K562 (cell line): ENCODE results near the gene CSNK2A1. TPM values are rescaled to one million over a fixed set of nuclear protein-coding genes. Genes with fewer than 3 reads are reported as not detected.

ENCODE experiments used
- AFF1 ChIP-seq, 2 experiments: fragments of 450-650 bp; IDR thresholded peaks; 2 replicates each; pipeline ENCODE4 v1.6.1; 2018; ENCODE audit warnings: mild to moderate bottlenecking in 2 of 2, low read depth in 1 of 2; ENCODE audit not compliant: partially characterized antibody in 2 of 2
- GMEB1 ChIP-seq: fragments of 250-450 bp; sonication (Bioruptor Pico); IDR thresholded peaks from 2 replicates; pipeline ENCODE4 v1.4.0; 2020; ENCODE audit warnings: mild to moderate bottlenecking
- ILK ChIP-seq: fragments of 450-650 bp; IDR thresholded peaks from 2 replicates; pipeline ENCODE4 v1.6.1; 2016; ENCODE audit warnings: missing genetic modification characterization, low read depth, mild to moderate bottlenecking, missing compliant biosample characterization, moderate library complexity, borderline replicate concordance
- MNT ChIP-seq, 2 experiments: fragments of 450-650 bp; conservative IDR thresholded peaks; 2 replicates each; pipeline ENCODE4 v1.6.1; 2017; ENCODE audit warnings: mild to moderate bottlenecking in 2 of 2, moderate library complexity in 2 of 2
- NEUROD1 ChIP-seq: fragments of 150-350 bp; IDR thresholded peaks from 2 replicates; pipeline ENCODE4 v1.6.1; 2014; ENCODE audit warnings: borderline replicate concordance, low read length, low read depth; ENCODE audit not compliant: partially characterized antibody
- NFRKB ChIP-seq: fragments of 450-650 bp; IDR thresholded peaks from 2 replicates; pipeline ENCODE4 v1.6.1; 2016; ENCODE audit warnings: low read depth
- NRF1 ChIP-seq, 2 experiments: fragments of 450-650 bp; IDR thresholded peaks in 1 of 2; conservative IDR thresholded peaks in 1 of 2; 2 replicates each; pipeline ENCODE4 v1.6.1; 2014; ENCODE audit warnings: mild to moderate bottlenecking in 2 of 2
- ZNF263 ChIP-seq: sonication (generic); formaldehyde crosslinking; IDR thresholded peaks from 2 replicates; pipeline ENCODE4 v1.8.0; 2022; ENCODE audit warnings: mild to moderate bottlenecking, missing genetic modification reagents, borderline replicate concordance
- polyA plus RNA-seq, 8 experiments: library from polyadenylated mRNA; depleted of rRNA in 4 of 8; stranded (reverse) in 5 of 8; unstranded in 3 of 8; fragments of >200 nt; fragmentation: Nextera tagmentation in 2 of 8; fragmentation: Illumina TruSeq in 1 of 8; extraction: Ambion mirVana in 2 of 8; extraction: Trizol in 1 of 8; gene quantifications; 2 replicates each; pipeline versions ENCODE4 v1.2.1 to v1.2.3, GENCODE V29; 2011 to 2014; ENCODE audit warnings: inconsistent platforms in 1 of 8, missing spikeins in 1 of 8
- total RNA-seq, 7 experiments: library from RNA; depleted of rRNA in 6 of 7; stranded (reverse); fragments of >200 nt in 6 of 7; fragmentation: Illumina TruSeq in 2 of 7; extraction: Trizol in 2 of 7; gene quantifications; 2 replicates each; pipeline versions ENCODE4 v1.2.1 to v1.2.3, GENCODE V29; 2011 to 2021; ENCODE audit warnings: low replicate concordance in 1 of 7
- TF ChIP-seq, protein P1 (sequence below): fragments of 450-650 bp; IDR thresholded peaks from 2 replicates; pipeline ENCODE4 v1.6.1; 2017; ENCODE audit warnings: antibody characterized with exemption, mild to moderate bottlenecking
- TF ChIP-seq, protein P2 (sequence below), 2 experiments: fragments of 250-450 bp in 1 of 2; fragments of 450-650 bp in 1 of 2; sonication (Bioruptor Pico) in 1 of 2; IDR thresholded peaks; 2 replicates each; pipeline versions ENCODE4 v1.6.1 to v1.8.0; 2016 to 2021; ENCODE audit warnings: mild to moderate bottlenecking in 2 of 2, moderate library complexity in 2 of 2, missing compliant biosample characterization in 1 of 2, missing genetic modification characterization in 1 of 2

CSNK2A1 gene
- total and polyA plus RNA-seq, 9 of the 15 experiments (the other 6 are each of a cell fraction or from before 2014, with no cell fraction given) = 71.0 to 251 (median 103) TPM

GRCh38 chr20:544153-544725, 649 bp upstream of the CSNK2A1 start (continued):
- TF ChIP-seq GMEB1 (no peak), ZNF263 (CRISPR knock-in tag) (no peak), NRF1 (conservative IDR thresholded peaks at IDR 0.05 in 1 of 2, IDR thresholded peaks at IDR 0.05 in 1 of 2) (peak; percentile 5 to 9; a peak in 2 of 4 replicates), NFRKB (no peak), AFF1 (IDR thresholded peaks at IDR 0.05; ENCODE audit: low read depth in 1 of 2, partially characterized antibody in 2 of 2) (peak in 1 of 2 experiments; percentile 57), NEUROD1 (no peak), MNT (conservative IDR thresholded peaks at IDR 0.05) (0 out of 4 replicates have a peak, but pooled peaks of 1 of the 2 experiments have one; percentile 1), ILK (tag) (no peak)
- TF ChIP-seq, protein P1, sequence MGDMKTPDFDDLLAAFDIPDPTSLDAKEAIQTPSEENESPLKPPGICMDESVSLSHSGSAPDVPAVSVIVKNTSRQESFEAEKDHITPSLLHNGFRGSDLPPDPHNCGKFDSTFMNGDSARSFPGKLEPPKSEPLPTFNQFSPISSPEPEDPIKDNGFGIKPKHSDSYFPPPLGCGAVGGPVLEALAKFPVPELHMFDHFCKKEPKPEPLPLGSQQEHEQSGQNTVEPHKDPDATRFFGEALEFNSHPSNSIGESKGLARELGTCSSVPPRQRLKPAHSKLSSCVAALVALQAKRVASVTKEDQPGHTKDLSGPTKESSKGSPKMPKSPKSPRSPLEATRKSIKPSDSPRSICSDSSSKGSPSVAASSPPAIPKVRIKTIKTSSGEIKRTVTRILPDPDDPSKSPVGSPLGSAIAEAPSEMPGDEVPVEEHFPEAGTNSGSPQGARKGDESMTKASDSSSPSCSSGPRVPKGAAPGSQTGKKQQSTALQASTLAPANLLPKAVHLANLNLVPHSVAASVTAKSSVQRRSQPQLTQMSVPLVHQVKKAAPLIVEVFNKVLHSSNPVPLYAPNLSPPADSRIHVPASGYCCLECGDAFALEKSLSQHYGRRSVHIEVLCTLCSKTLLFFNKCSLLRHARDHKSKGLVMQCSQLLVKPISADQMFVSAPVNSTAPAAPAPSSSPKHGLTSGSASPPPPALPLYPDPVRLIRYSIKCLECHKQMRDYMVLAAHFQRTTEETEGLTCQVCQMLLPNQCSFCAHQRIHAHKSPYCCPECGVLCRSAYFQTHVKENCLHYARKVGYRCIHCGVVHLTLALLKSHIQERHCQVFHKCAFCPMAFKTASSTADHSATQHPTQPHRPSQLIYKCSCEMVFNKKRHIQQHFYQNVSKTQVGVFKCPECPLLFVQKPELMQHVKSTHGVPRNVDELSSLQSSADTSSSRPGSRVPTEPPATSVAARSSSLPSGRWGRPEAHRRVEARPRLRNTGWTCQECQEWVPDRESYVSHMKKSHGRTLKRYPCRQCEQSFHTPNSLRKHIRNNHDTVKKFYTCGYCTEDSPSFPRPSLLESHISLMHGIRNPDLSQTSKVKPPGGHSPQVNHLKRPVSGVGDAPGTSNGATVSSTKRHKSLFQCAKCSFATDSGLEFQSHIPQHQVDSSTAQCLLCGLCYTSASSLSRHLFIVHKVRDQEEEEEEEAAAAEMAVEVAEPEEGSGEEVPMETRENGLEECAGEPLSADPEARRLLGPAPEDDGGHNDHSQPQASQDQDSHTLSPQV = peak; percentile 25; the same call in 1 of the 2 replicates
- TF ChIP-seq, protein P2, sequence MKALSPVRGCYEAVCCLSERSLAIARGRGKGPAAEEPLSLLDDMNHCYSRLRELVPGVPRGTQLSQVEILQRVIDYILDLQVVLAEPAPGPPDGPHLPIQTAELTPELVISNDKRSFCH (CRISPR knock-in tag; IDR thresholded peaks at IDR 0.05) = no peak
- TF ChIP-seq, protein P2 (tag; IDR thresholded peaks at IDR 0.05) = peak; percentile 74; the same call in 1 of the 2 replicates
